Keratinocyte (primary cell): Measurements from ENCODE around the gene KIF22. TPM values are rescaled to one million over a fixed set of nuclear protein-coding genes. Genes with fewer than 3 reads are reported as not detected.

Experiments used
- DNase-seq: peaks from one replicate; pipeline ENCODE4 v3.0.0-alpha.2; 2011; ENCODE audit warnings: low read depth, missing footprints, low spot score
- FAIRE-seq: peaks from 2 replicates; lab custom pipeline; 2011; peaks lifted over from hg19 to GRCh38; lab: Jason Lieb, UNC
- H2AFZ ChIP-seq: 2 replicates; pipeline ENCODE4 v1.6.0; 2012; ENCODE audit warnings: low read length, control low read depth, inconsistent platforms; ENCODE audit not compliant: control insufficient read depth
- H3K27ac ChIP-seq: 2 replicates; pipeline ENCODE4 v1.5.1; 2011; ENCODE audit warnings: low read length; ENCODE audit not compliant: control insufficient read depth, insufficient read depth
- H3K27me3 ChIP-seq: 3 replicates; pipeline ENCODE4 v1.6.0; 2011; ENCODE audit warnings: low read length; ENCODE audit not compliant: control insufficient read depth, insufficient read depth; ENCODE audit errors: extremely low read depth
- H3K36me3 ChIP-seq, 2 experiments: 2 replicates in 1 of 2; 3 replicates in 1 of 2; pipeline ENCODE4 v1.5.1; 2011; ENCODE audit warnings: low read length in 2 of 2, mild to moderate bottlenecking in 1 of 2; ENCODE audit not compliant: control insufficient read depth in 2 of 2, insufficient read depth in 2 of 2; ENCODE audit errors: extremely low read depth in 1 of 2
- H3K4me1 ChIP-seq: 3 replicates; pipeline ENCODE4 v1.5.1; 2011; ENCODE audit warnings: low read length; ENCODE audit not compliant: control insufficient read depth, insufficient read depth; ENCODE audit errors: extremely low read depth
- H3K4me2 ChIP-seq: 3 replicates; pipeline ENCODE4 v1.6.0; 2011; ENCODE audit warnings: low read depth, low read length; ENCODE audit not compliant: control insufficient read depth, insufficient read depth; ENCODE audit errors: extremely low read depth
- H3K4me3 ChIP-seq, 3 experiments: fragments of 200-600 bp in 1 of 3; sonication (generic) in 1 of 3; 2 replicates in 2 of 3; 3 replicates in 1 of 3; pipeline ENCODE4 v1.5.1; 2011 to 2016; ENCODE audit warnings: low read length in 3 of 3, mild to moderate bottlenecking in 3 of 3, control low read depth in 2 of 3, inconsistent platforms in 1 of 3, low read depth in 1 of 3, mixed read lengths in 1 of 3, mixed run types in 1 of 3, moderate library complexity in 1 of 3; ENCODE audit not compliant: control insufficient read depth in 2 of 3, insufficient read depth in 2 of 3; ENCODE audit errors: extremely low read depth in 1 of 3
- H3K79me2 ChIP-seq: 2 replicates; pipeline ENCODE4 v1.6.0; 2012; ENCODE audit warnings: low read length; ENCODE audit not compliant: control insufficient read depth, insufficient read depth
- H3K9ac ChIP-seq: 3 replicates; pipeline ENCODE4 v1.6.0; 2011; ENCODE audit warnings: low read length; ENCODE audit not compliant: control insufficient read depth, insufficient read depth; ENCODE audit errors: extremely low read depth
- H3K9me1 ChIP-seq: 3 replicates; pipeline ENCODE4 v1.6.0; 2011; ENCODE audit warnings: low read length; ENCODE audit not compliant: control insufficient read depth, insufficient read depth; ENCODE audit errors: extremely low read depth
- H3K9me3 ChIP-seq: 2 replicates; pipeline ENCODE4 v1.5.1; 2012; ENCODE audit warnings: low read depth, low read length; ENCODE audit not compliant: control insufficient read depth
- H4K20me1 ChIP-seq: 3 replicates; pipeline ENCODE4 v1.6.0; 2011; ENCODE audit warnings: low read length; ENCODE audit not compliant: control insufficient read depth, insufficient read depth; ENCODE audit errors: extremely low read depth
- CTCF ChIP-seq, 3 experiments: IDR thresholded peaks in 1 of 3; conservative IDR thresholded peaks in 1 of 3; optimal IDR thresholded peaks in 1 of 3; 2 replicates in 2 of 3; 3 replicates in 1 of 3; pipeline versions ENCODE3 to v1.5.1; 2011; ENCODE audit warnings: low read length in 3 of 3, mild to moderate bottlenecking in 3 of 3, moderate library complexity in 2 of 3, control low read depth in 1 of 3, inconsistent platforms in 1 of 3; ENCODE audit not compliant: insufficient read depth in 2 of 3; ENCODE audit errors: extremely low read depth in 1 of 3
- EZH2 ChIP-seq: IDR thresholded peaks from one replicate; pipeline ENCODE4 v1.6.1; 2012; ENCODE audit warnings: inconsistent platforms, mild to moderate bottlenecking, low read length, moderate library complexity
- dilution Hi-C: fragments of 300-500 bp; cut with MboI; formaldehyde crosslinking; loops from one replicate; pipeline ENCODE4 v1.7.0; 2020; ENCODE audit warnings: low sequenced_read_pairs; ENCODE audit not compliant: extremely low pct_ligation_motif_present
- polyA plus RNA-seq, 5 experiments: library from polyadenylated mRNA; depleted of rRNA in 3 of 5; stranded (reverse) in 3 of 5; stranded (forward) in 1 of 5; unstranded in 1 of 5; fragments of >200 nt; gene quantifications; 1 replicate in 1 of 5; 2 replicates in 3 of 5; 3 replicates in 1 of 5; pipeline versions ENCODE4 v1.2.1 to v1.2.3, GENCODE V29; 2011 to 2012; ENCODE audit warnings: missing spikeins in 2 of 5, low read depth in 1 of 5, low replicate concordance in 1 of 5

Gene KIF22
- polyA plus RNA-seq, 1 donor (not counting 4 experiments of a cell fraction or from before 2014, with no cell fraction given) = 43.7 TPM

DNA sequence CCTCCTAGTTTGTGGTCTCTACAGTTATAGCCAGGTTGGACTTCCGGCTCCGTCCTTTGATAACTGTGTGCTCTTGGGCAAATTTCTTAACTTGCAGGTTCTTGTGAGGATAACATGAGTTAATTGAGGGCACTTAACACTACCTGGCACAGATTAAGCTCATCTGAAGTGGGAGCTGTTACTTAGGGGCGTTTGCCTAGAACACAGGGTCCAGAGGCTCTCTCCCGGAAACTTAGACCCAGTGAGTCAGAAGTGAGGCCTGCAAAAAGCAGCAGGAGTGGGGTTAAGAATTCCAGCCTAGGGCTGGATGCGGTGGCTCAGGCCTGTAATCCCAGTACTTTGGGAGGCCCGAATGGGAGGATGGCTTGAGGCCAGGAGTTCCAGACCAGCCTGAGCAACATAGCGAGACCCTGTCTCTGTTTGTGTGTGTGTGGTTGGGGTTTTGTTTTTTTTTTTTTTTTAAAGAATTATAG is 31.1 kb downstream of the KIF22 start:
- no peaks in the 10 kb centered on the region for H4K20me1 ChIP-seq
- no peaks in the 10 kb centered on the region for H3K27me3 ChIP-seq
- no peak for FAIRE-seq
- peaks cover 5 to 10% of the 10 kb centered on the region in 2 experiments for H3K36me3 ChIP-seq
- H3K4me1 ChIP-seq = peaks cover 64% of the 10 kb centered on the region
- H3K27ac ChIP-seq = peak overlapping the region; percentile 89
- H3K79me2 ChIP-seq = peaks cover 74% of the 10 kb centered on the region
- peaks cover 6% of the 10 kb centered on the region for H3K9me1 ChIP-seq
- peak overlapping the region; percentile 98 for H3K4me2 ChIP-seq
- peak overlapping the region; percentile 71 to 75 (median 74) for H3K4me3 ChIP-seq
- no peak for TF ChIP-seq EZH2
- TF ChIP-seq CTCF (optimal IDR thresholded peaks at IDR 0.05 in 1 of 3, IDR thresholded peaks at IDR 0.05 in 1 of 3, conservative IDR thresholded peaks at IDR 0.05 in 1 of 3; ENCODE audit: extremely low read depth in 1 of 3, insufficient read depth in 2 of 3, low read length in 3 of 3) = no peak
- H2AFZ ChIP-seq = no peak overlapping the region
- H3K9ac ChIP-seq = peak overlapping the region; percentile 76
- no peaks in the 10 kb centered on the region for H3K9me3 ChIP-seq
- dilution Hi-C loops = no loop called here
- DNase-seq = no peak

- Histone ChIP-seq H3K27ac (peak overlapping the region; percentile 34), H3K9me3 (no peaks in the 10 kb centered on the region), H2AFZ (no peak overlapping the region), H3K9ac (no peak overlapping the region), H3K9me1 (peaks cover 6% of the 10 kb centered on the region), H3K36me3 (peaks cover 3 to 5% of the 10 kb centered on the region in 2 experiments), H3K79me2 (peaks cover 70% of the 10 kb centered on the region), H3K27me3 (no peaks in the 10 kb centered on the region), H4K20me1 (no peaks in the 10 kb centered on the region), H3K4me2 (peak overlapping the region; percentile 39), H3K4me1 (peaks cover 46% of the 10 kb centered on the region), H3K4me3 (peak overlapping the region in 1 of 3 experiments; percentile 21)
- TF ChIP-seq EZH2 (no peak), CTCF (optimal IDR thresholded peaks at IDR 0.05 in 1 of 3, IDR thresholded peaks at IDR 0.05 in 1 of 3, conservative IDR thresholded peaks at IDR 0.05 in 1 of 3; ENCODE audit: extremely low read depth in 1 of 3, insufficient read depth in 2 of 3, low read length in 3 of 3) (no peak)
- dilution Hi-C loops = no loop called here
- DNase-seq (no peak), FAIRE-seq (no peak)
Measured at GRCh38 chr16:29824589-29825144, 34.1 kb downstream of the KIF22 start.
